SJSA1 (cell line): ENCODE measurements around the gene PTPRF. TPM values are rescaled to one million over a fixed set of nuclear protein-coding genes. Genes with fewer than 3 reads are reported as not detected.

Experiments
- DNase-seq, 2 experiments: peaks; one replicate each; pipeline ENCODE4 v3.0.0-alpha.2; 2015 to 2020; ENCODE audit warnings: low spot score in 2 of 2, low read depth in 1 of 2
- H3K27ac ChIP-seq: fragments of 250-450 bp; sonication (Bioruptor Pico); 2 replicates; pipeline ENCODE4 v1.5.1; 2020; ENCODE audit warnings: mild to moderate bottlenecking, moderate library complexity
- H3K27me3 ChIP-seq: fragments of 250-450 bp; sonication (Bioruptor Pico); replicated peaks from 2 replicates; pipeline ENCODE4 v1.5.1; 2020; ENCODE audit warnings: mild to moderate bottlenecking, moderate library complexity
- H3K36me3 ChIP-seq: fragments of 250-450 bp; sonication (Bioruptor Pico); 2 replicates; pipeline ENCODE4 v1.5.1; 2020; ENCODE audit warnings: mild to moderate bottlenecking
- H3K4me1 ChIP-seq: fragments of 250-450 bp; sonication (Bioruptor Pico); replicated peaks from 2 replicates; pipeline ENCODE4 v1.6.1; 2021; ENCODE audit warnings: mild to moderate bottlenecking
- H3K4me3 ChIP-seq: fragments of 250-450 bp; sonication (Bioruptor Pico); 2 replicates; pipeline ENCODE4 v1.5.1; 2020; ENCODE audit warnings: mild to moderate bottlenecking
- H3K9me3 ChIP-seq: fragments of 250-450 bp; sonication (Bioruptor Pico); replicated peaks from 2 replicates; pipeline ENCODE4 v1.5.1; 2020; ENCODE audit warnings: mild to moderate bottlenecking
- total RNA-seq: library from RNA; depleted of rRNA; stranded (reverse); fragments of >200 nt; shearing (Covaris generic); gene quantifications from 2 replicates; pipeline ENCODE4 v1.2.3, GENCODE V29; 2014

PTPRF gene
- total RNA-seq, 1 experiment from 2014 or later: 11.0 TPM

DNA sequence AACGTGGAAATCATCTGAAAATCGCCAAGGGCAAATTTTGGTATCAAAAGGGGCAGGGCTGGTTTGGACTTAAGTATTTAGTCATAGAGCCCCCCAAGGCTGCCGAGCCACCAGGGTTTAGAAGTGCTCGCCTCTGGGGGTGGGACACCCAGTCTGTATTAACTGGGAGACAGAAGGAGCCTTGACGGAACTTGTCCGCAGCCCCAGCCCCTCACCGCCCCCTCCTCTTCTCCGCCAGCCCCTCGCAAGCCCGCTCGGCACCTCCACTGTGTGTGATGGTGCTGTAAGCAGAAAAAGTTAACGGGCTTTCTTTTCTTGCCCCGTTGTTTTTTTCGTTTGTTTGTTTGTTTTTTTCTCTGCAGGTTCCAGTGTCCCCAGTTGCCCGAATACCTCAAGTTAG lies 81.7 kb downstream of the PTPRF start:
- Histone ChIP-seq H3K9me3 (no peaks in the 10 kb centered on the region), H3K27me3 (no peaks in the 10 kb centered on the region), H3K36me3 (peaks cover 14% of the 10 kb centered on the region), H3K4me1 (peaks cover 11% of the 10 kb centered on the region), H3K27ac (no peak overlapping the region), H3K4me3 (no peak overlapping the region)
- no peak for DNase-seq

DNA sequence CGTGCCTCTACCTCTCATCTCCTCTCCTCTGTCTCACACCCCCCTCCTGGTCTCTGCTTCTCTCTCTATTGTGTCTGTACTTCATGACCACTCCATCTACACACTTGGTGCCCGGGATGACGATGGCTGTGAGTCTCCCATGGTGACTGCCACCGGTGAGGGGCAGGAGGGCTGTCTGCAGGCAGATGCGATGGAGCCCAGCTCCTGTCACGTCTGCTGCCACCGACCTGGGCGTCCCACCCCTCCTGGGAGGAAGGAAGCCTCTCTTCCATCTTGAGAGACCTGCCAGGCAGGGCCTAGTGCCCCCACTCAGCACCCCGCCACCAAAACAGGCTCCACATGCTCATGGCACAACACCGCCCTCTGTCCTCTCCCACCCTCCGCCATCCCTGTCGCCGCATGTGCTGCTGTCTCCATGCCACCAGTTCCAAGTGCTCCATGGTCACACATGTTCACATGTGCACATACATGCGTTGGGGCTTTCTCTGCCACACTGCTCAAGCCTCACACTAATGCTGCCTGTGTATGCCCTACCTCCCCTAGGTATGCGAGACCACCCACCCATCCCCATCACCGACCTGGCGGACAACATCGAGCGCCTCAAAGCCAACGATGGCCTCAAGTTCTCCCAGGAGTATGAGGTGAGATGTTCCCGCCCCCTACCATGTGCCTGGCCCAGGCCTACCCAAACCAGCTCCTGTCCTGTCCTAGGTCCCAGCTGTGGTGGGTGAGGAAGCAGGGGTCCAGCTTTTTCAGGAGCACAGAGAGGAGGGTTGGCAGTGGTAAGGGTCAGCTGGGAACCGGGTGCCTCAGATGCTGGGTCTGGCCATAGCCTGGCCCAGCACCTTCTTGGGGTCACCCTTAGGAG lies 82.6 kb downstream of the PTPRF start:
- peaks cover 11% of the 10 kb centered on the region for H3K4me1 ChIP-seq
- H3K4me3 ChIP-seq: no peak overlapping the region
- no peaks in the 10 kb centered on the region for H3K9me3 ChIP-seq
- H3K27ac ChIP-seq: no peak overlapping the region
- DNase-seq: no peak
- H3K36me3 ChIP-seq: peaks cover 14% of the 10 kb centered on the region
- H3K27me3 ChIP-seq: no peaks in the 10 kb centered on the region

DNA sequence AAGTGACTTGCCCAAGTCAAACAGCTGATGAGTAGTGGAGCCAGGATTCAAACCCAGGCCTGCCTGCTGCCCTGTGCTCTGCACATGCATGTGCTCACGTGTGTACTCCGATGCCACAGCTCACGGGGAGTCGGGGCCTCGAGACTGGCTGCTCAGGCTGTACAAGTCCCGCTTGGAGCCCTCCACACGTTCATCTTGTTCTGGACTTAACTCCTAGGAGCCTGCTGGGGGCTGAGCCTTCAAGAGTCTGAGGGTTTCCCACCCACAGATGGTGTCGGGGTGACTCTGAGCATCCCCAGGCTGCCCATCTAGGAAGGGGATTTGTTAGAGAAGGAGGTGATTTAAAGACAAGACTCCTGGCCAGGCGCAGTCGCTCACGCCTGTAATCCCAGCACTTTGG lies 83.5 kb downstream of the PTPRF start:
- H3K9me3 ChIP-seq: no peaks in the 10 kb centered on the region
- no peak for DNase-seq
- peaks cover 3% of the 10 kb centered on the region for H3K4me1 ChIP-seq
- peaks cover 7% of the 10 kb centered on the region for H3K36me3 ChIP-seq
- no peak overlapping the region for H3K27ac ChIP-seq
- H3K27me3 ChIP-seq: no peaks in the 10 kb centered on the region
- no peak overlapping the region for H3K4me3 ChIP-seq

- peaks cover 6% of the 10 kb centered on the region for H3K36me3 ChIP-seq
- no peak overlapping the region for H3K27ac ChIP-seq
- no peaks in the 10 kb centered on the region for H3K27me3 ChIP-seq
- DNase-seq: no peak
- no peaks in the 10 kb centered on the region for H3K4me1 ChIP-seq
- H3K4me3 ChIP-seq: no peak overlapping the region
- H3K9me3 ChIP-seq: no peaks in the 10 kb centered on the region
Observed at GRCh38 chr1:43614891-43615290, 84.2 kb downstream of the PTPRF start.

DNA sequence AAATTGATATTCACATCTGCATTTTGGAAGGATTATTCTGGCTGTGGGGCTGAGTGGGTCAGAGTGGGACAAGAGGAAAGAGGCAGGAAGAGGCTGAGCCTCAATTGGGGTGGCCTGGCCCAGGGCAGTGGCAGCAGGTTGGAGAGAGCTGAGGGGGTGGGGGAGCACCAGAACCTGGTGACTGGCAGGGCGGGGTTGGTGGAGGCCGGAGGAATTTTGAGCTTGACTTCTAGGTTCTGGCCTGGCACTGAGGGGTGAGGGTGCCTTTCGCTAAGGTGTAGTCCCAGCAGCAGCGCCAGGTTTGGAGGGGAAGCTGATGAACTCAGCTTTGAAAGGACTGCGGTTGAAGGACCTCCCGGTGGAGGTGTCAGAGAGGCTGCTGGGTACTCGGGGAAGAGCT lies 85.7 kb downstream of the PTPRF start:
- H3K27ac ChIP-seq: no peak overlapping the region
- H3K27me3 ChIP-seq: no peaks in the 10 kb centered on the region
- no peaks in the 10 kb centered on the region for H3K9me3 ChIP-seq
- no peaks in the 10 kb centered on the region; the same call in 1 of the 2 replicates for H3K4me1 ChIP-seq
- no peak overlapping the region for H3K4me3 ChIP-seq
- no peak for DNase-seq
- H3K36me3 ChIP-seq: peaks cover 6% of the 10 kb centered on the region; the same call in 1 of the 2 replicates

GRCh38 chr1:43617011-43617410 lies 86.3 kb downstream of the PTPRF start:
- H3K4me3 ChIP-seq: no peak overlapping the region
- peaks cover 8% of the 10 kb centered on the region; the same call in 1 of the 2 replicates for H3K36me3 ChIP-seq

GRCh38 chr1:43617668-43618067 lies 87.0 kb downstream of the PTPRF start:
- Histone ChIP-seq H3K4me1 (no peaks in the 10 kb centered on the region; the same call in 1 of the 2 replicates), H3K36me3 (peaks cover 8% of the 10 kb centered on the region; the same call in 1 of the 2 replicates), H3K4me3 (no peak overlapping the region), H3K9me3 (no peaks in the 10 kb centered on the region), H3K27ac (no peak overlapping the region), H3K27me3 (no peaks in the 10 kb centered on the region)
- no peak for DNase-seq

More at GRCh38 chr1:43617011-43617410, 86.3 kb downstream of the PTPRF start:
- no peak overlapping the region for H3K27ac ChIP-seq
- no peaks in the 10 kb centered on the region for H3K27me3 ChIP-seq
- no peaks in the 10 kb centered on the region; the same call in 1 of the 2 replicates for H3K4me1 ChIP-seq
- H3K9me3 ChIP-seq: no peaks in the 10 kb centered on the region
- DNase-seq: no peak

DNA sequence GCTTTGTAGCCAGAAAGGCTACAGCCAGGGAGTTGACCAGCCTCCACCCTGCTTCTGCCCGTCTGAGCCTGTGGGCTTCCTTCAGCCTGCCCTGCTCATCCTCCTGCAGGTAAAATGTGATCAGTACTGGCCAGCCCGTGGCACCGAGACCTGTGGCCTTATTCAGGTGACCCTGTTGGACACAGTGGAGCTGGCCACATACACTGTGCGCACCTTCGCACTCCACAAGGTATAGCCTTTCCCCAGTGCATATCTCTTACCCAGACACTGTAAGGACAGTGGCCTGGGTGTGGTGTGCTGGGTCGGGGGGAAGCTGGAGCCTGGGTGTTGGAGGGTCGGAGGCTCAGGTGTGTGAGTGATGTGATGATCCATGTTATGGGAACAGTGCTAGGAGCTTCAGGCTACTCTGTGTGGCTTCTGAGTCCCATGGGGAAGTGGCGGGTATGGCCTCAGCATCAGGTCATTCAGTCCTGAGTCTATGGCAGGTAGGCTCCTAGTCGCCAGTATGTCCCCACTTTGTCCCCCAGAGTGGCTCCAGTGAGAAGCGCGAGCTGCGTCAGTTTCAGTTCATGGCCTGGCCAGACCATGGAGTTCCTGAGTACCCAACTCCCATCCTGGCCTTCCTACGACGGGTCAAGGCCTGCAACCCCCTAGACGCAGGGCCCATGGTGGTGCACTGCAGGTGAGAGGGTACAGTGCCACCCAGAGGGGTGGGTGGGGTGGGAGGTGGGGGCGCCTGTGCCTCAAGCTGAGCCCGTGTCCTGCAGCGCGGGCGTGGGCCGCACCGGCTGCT lies 88.0 kb downstream of the PTPRF start:
- no peak overlapping the region for H3K27ac ChIP-seq
- H3K36me3 ChIP-seq: peaks cover 8% of the 10 kb centered on the region; the same call in 1 of the 2 replicates
- H3K4me1 ChIP-seq: no peaks in the 10 kb centered on the region; the same call in 1 of the 2 replicates
- no peaks in the 10 kb centered on the region for H3K9me3 ChIP-seq
- no peak overlapping the region for H3K4me3 ChIP-seq
- DNase-seq: no peak
- no peaks in the 10 kb centered on the region for H3K27me3 ChIP-seq

DNA sequence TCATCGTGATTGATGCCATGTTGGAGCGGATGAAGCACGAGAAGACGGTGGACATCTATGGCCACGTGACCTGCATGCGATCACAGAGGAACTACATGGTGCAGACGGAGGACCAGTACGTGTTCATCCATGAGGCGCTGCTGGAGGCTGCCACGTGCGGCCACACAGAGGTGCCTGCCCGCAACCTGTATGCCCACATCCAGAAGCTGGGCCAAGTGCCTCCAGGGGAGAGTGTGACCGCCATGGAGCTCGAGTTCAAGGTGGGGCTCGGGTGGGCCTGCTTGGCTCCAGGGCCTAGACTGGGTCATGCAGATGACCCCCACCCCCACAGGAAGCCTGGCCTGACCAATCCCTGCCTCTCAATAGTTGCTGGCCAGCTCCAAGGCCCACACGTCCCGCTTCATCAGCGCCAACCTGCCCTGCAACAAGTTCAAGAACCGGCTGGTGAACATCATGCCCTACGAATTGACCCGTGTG lies 88.7 kb downstream of the PTPRF start:
- no peak for DNase-seq
- no peak overlapping the region for H3K27ac ChIP-seq
- no peaks in the 10 kb centered on the region for H3K9me3 ChIP-seq
- no peak overlapping the region for H3K4me3 ChIP-seq
- H3K4me1 ChIP-seq: no peaks in the 10 kb centered on the region; the same call in 1 of the 2 replicates
- peaks cover 8% of the 10 kb centered on the region; the same call in 1 of the 2 replicates for H3K36me3 ChIP-seq
- H3K27me3 ChIP-seq: no peaks in the 10 kb centered on the region

DNA sequence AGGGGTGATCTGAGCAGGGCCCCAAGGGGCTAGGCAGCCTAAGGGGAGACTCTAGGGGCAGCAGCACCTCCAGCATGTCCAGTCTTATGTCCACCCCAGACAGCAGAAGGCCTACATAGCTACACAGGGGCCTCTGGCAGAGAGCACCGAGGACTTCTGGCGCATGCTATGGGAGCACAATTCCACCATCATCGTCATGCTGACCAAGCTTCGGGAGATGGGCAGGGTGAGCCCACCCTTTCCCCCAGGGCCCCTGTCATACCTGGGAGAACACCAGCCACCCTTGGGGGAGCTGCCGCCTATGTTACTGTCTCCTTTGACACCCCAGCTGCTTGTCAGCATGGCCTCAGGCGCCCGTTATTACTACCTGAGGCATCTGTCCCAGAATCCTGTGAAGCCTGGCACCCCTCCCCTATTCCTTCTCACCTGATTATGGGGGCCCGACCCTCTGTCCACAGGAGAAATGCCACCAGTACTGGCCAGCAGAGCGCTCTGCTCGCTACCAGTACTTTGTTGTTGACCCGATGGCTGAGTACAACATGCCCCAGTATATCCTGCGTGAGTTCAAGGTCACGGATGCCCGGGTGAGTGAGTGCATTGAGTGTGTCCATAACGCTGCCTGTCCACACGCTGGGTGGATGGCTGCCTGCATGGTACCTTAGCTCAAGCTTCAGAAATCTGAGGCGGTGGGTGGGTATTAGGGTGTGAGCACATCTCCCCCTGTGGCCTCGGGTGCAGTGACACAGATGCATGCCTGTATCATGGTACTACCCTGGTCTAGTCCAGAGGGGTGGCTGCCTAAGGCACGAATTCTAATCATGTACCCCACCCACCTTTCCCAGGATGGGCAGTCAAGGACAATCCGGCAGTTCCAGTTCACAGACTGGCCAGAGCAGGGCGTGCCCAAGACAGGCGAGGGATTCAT lies 89.6 kb downstream of the PTPRF start:
- Histone ChIP-seq H3K27ac (no peak overlapping the region), H3K36me3 (peaks cover 8% of the 10 kb centered on the region; the same call in 1 of the 2 replicates), H3K4me3 (no peak overlapping the region), H3K4me1 (no peaks in the 10 kb centered on the region; the same call in 1 of the 2 replicates), H3K27me3 (no peaks in the 10 kb centered on the region), H3K9me3 (no peaks in the 10 kb centered on the region)
- no peak for DNase-seq

- DNase-seq: no peak
- Histone ChIP-seq H3K4me1 (no peaks in the 10 kb centered on the region; the same call in 1 of the 2 replicates), H3K27me3 (no peaks in the 10 kb centered on the region), H3K27ac (no peak overlapping the region), H3K36me3 (peaks cover 8% of the 10 kb centered on the region; the same call in 1 of the 2 replicates), H3K9me3 (no peaks in the 10 kb centered on the region), H3K4me3 (no peak overlapping the region)
Observed at GRCh38 chr1:43620956-43621355, 90.3 kb downstream of the PTPRF start.

DNA sequence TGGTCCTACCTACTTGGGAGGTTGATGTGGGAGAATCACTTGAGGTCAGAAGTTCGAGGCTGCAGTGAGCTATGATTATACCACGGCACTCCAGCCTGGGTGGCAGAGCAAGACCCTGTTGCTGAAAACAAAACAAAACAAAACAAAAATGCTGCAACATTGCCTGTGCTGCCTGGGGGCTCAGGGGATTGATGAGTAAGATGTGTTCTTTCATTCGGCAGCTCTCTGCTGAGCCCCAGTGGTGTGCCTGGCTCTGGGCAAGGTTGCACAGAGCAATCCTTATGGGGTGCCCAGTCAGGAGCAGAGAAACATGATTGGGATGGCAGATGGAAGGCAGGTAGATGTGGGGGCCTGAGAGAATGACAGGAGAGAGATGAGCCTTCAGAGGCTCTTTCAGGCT lies 90.7 kb downstream of the PTPRF start:
- no peak overlapping the region for H3K4me3 ChIP-seq
- no peaks in the 10 kb centered on the region; the same call in 1 of the 2 replicates for H3K4me1 ChIP-seq
- peaks cover 8% of the 10 kb centered on the region; the same call in 1 of the 2 replicates for H3K36me3 ChIP-seq
- no peaks in the 10 kb centered on the region for H3K27me3 ChIP-seq
- no peaks in the 10 kb centered on the region for H3K9me3 ChIP-seq
- no peak for DNase-seq
- H3K27ac ChIP-seq: no peak overlapping the region

GRCh38 chr1:43621861-43622260 lies 91.2 kb downstream of the PTPRF start:
- Histone ChIP-seq H3K27me3 (no peaks in the 10 kb centered on the region), H3K9me3 (no peaks in the 10 kb centered on the region), H3K4me1 (no peaks in the 10 kb centered on the region; the same call in 1 of the 2 replicates), H3K36me3 (peaks cover 8% of the 10 kb centered on the region; the same call in 1 of the 2 replicates), H3K27ac (no peak overlapping the region), H3K4me3 (no peak overlapping the region)
- DNase-seq: no peak
